Epithelial cell of esophagus (primary cell): ENCODE data around the gene DMC1.

Experiments
- DNase-seq: peaks from one replicate; pipeline ENCODE4 v3.0.0; 2010; ENCODE audit warnings: low read depth
- H3K4me3 ChIP-seq: 2 replicates; pipeline ENCODE4 v1.5.1; 2011; ENCODE audit warnings: mild to moderate bottlenecking, low read length, control low read depth
- CTCF ChIP-seq: IDR thresholded peaks from 2 replicates; pipeline ENCODE4 v1.5.1; 2011; ENCODE audit warnings: low read depth, mild to moderate bottlenecking, low read length, control low read depth, inconsistent platforms; ENCODE audit not compliant: insufficient read depth; ENCODE audit errors: missing control alignments

The DMC1 gene

GRCh38 chr22:38518620-38519019 lies 51.4 kb downstream of the DMC1 start:
- DNase-seq: no peak
- TF ChIP-seq CTCF: no peak
- no peak overlapping the region for H3K4me3 ChIP-seq

- DNase-seq: no peak
- no peak for TF ChIP-seq CTCF
- H3K4me3 ChIP-seq: no peak overlapping the region
Measured at GRCh38 chr22:38513063-38513462, 56.9 kb downstream of the DMC1 start.

- TF ChIP-seq CTCF: no peak
- no peak for DNase-seq
- no peak overlapping the region for H3K4me3 ChIP-seq
Measured at GRCh38 chr22:38510416-38510970, 59.5 kb downstream of the DMC1 start.

GRCh38 chr22:38506118-38506962 lies 63.6 kb downstream of the DMC1 start, which contains the start of gene DDX17:
TSS of gene DDX17 (minus strand) at chr22:38506311.
- peak within 1 kb of the TSS; percentile 83 for H3K4me3 ChIP-seq
- peak; percentile 93 for DNase-seq
- no peak for TF ChIP-seq CTCF

- TF ChIP-seq CTCF: no peak
- H3K4me3 ChIP-seq: peak overlapping the region; percentile 83
- DNase-seq: peak; percentile 57
Measured at GRCh38 chr22:38505541-38506117, 64.4 kb downstream of the DMC1 start.

- H3K4me3 ChIP-seq: peak overlapping the region; percentile 83
- peak; percentile 54 for DNase-seq
- no peak for TF ChIP-seq CTCF
Measured at GRCh38 chr22:38504731-38505540, 65.0 kb downstream of the DMC1 start.
